AG04450 (cell line): ENCODE measurements around the gene P4HA2. TPM values are rescaled to one million over a fixed set of nuclear protein-coding genes. Genes with fewer than 3 reads are reported as not detected.

Source experiments
- CTCF ChIA-PET: fragments of 300-600, 350-600 bp; formaldehyde crosslinking; extraction: SDS; loops from one replicate; lab custom pipeline; 2022; ENCODE audit warnings: antibody characterized with exemption, inconsistent platforms; lab: Charles Lee
- POLR2A ChIA-PET: fragments of 350-600 bp; formaldehyde crosslinking; extraction: SDS; loops from one replicate; lab custom pipeline; 2021; ENCODE audit warnings: antibody characterized with exemption, inconsistent platforms; lab: Yijun Ruan, JAX
- DNase-seq: peaks from one replicate; pipeline ENCODE4 v3.0.0-alpha.2; 2011; ENCODE audit warnings: low read depth, low spot score
- H3K27ac ChIP-seq: one replicate; pipeline ENCODE4 v1.5.1; 2012; ENCODE audit warnings: low read depth, low read length, control low read depth
- H3K27me3 ChIP-seq: one replicate; pipeline ENCODE4 v1.6.0; 2012; ENCODE audit warnings: low read length; ENCODE audit not compliant: control insufficient read depth, insufficient read depth
- H3K4me3 ChIP-seq: 2 replicates; pipeline ENCODE4 v1.5.1; 2011; ENCODE audit warnings: mild to moderate bottlenecking, low read depth, low read length, control low read depth
- H3K9me3 ChIP-seq: 2 replicates; pipeline ENCODE4 v1.5.1; 2012; ENCODE audit warnings: low read length; ENCODE audit not compliant: control insufficient read depth, insufficient read depth
- polyA plus RNA-seq: library from polyadenylated mRNA; depleted of rRNA; stranded (reverse); fragments of >200 nt; gene quantifications from 2 replicates; pipeline ENCODE4 v1.2.3, GENCODE V29; 2011
- TF ChIP-seq, protein P1 (sequence below): IDR thresholded peaks from 2 replicates; pipeline ENCODE4 v1.5.1; 2011; ENCODE audit warnings: low read depth, low read length, control low read depth, inconsistent platforms

P4HA2 gene
- polyA plus RNA-seq, 1 experiment, result 178 TPM

DNA sequence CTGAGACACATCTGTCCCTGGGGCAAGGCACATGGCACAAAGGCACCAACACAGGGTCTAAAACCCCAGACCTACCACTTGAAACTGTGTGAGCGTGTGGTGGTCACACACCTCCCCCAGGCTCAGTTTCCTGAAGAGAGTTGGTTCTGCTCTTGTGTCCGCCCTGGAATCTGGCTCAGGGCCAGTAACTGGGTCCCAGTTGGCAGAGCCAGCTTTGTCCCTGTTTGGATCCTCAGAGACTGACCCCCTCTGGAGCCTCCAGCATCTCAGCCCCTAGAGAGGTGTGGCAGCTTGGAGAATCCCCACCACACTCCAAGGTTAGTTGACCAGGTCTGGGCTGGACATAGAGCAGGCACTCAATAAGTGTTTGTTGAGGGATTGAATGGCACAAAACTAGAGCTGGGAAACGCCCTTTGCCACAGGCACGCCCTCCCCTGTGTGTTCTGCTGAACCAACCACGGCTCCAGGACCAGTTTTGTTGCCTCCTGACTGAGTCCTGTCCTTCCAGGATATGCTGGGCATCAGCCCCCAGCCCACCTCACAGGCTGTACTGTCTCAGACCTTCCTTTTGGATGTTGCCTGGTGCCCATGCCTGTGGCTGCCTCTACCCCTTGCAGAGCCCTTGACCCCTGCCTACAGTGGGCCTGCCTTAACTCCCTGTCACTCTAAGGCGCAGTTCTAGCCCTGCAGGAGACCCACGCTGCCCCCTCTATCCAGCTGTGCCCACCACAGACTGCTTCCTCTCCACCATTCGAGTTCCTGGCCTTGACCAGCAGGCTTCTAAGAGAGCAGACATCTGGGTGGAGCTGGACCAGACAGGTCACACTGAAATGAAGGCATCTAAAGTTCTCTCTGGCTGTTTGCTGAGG is 26.0 kb upstream of the P4HA2 start:
- Histone ChIP-seq H3K4me3 (no peak overlapping the region), H3K27ac (no peak overlapping the region), H3K27me3 (no peaks in the 10 kb centered on the region), H3K9me3 (peaks cover 3% of the 10 kb centered on the region; the same call in 1 of the 2 replicates)
- ChIA-PET CTCF (interaction anchor here (1.2 to 9.7 kb wide), 3 partner anchors 15 to 19 kb away, joined by 4 to 112 read pairs (median 55); no protein-coding TSS in a partner anchor), POLR2A (no interaction called here)
- TF ChIP-seq, protein P1, sequence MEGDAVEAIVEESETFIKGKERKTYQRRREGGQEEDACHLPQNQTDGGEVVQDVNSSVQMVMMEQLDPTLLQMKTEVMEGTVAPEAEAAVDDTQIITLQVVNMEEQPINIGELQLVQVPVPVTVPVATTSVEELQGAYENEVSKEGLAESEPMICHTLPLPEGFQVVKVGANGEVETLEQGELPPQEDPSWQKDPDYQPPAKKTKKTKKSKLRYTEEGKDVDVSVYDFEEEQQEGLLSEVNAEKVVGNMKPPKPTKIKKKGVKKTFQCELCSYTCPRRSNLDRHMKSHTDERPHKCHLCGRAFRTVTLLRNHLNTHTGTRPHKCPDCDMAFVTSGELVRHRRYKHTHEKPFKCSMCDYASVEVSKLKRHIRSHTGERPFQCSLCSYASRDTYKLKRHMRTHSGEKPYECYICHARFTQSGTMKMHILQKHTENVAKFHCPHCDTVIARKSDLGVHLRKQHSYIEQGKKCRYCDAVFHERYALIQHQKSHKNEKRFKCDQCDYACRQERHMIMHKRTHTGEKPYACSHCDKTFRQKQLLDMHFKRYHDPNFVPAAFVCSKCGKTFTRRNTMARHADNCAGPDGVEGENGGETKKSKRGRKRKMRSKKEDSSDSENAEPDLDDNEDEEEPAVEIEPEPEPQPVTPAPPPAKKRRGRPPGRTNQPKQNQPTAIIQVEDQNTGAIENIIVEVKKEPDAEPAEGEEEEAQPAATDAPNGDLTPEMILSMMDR, result no peak
- DNase-seq, result no peak

DNA sequence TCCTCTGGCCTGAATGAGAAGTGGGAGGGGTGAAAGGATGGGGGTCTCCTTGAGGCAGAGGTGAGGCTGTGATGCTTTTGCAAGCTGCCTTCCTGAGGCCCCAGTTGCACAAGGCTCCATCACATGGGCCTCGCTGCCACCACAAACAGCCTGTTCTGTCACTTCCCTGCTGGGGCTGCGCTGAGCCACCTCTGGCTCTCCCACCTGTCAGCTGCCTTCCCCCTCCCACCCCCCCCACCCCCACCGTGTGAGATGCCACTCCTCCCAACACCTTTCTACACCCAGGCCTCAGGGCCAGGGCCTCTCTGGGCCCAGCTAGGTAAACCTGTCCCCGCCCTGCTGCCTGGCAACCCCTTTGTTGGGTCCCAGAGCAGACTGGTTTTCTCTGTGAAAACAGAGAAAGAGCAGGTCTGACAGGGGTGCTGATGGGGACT is 25.4 kb upstream of the P4HA2 start:
- no peak for DNase-seq
- H3K27ac ChIP-seq, result no peak overlapping the region
- H3K4me3 ChIP-seq, result no peak overlapping the region
- peaks cover 3% of the 10 kb centered on the region; the same call in 1 of the 2 replicates for H3K9me3 ChIP-seq
- ChIA-PET CTCF (interaction anchor here (1.2 to 7.6 kb wide), 2 partner anchors 14 to 19 kb away, joined by 4 to 112 read pairs; no protein-coding TSS in a partner anchor), POLR2A (no interaction called here)
- no peaks in the 10 kb centered on the region for H3K27me3 ChIP-seq
- TF ChIP-seq, protein P1, result no peak

DNA sequence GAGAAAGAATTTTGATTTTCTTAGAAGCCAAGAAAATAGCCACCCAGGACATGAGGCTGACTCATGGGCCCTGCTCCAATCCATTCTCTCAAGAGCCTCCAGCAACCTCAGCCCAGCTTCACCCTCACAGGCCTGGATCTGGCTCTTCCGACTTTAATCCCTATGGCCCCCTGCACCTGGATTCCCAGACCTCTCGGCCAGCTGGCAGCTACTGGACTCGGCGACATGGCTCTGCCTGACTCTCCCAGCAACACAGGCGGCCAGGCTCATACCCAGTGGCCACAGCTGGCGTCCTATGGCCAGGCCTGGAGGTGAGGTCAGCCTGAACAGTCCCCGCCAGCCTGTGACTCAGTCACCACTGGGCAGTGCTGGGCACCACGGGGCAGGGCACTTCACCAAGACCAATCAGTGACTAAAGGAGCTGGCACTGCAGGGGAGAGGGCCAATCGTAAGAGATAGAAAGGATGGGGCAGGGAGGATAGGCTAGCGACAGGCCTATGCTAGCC is 23.6 kb upstream of the P4HA2 start:
- Histone ChIP-seq H3K27ac (no peak overlapping the region), H3K27me3 (no peaks in the 10 kb centered on the region), H3K4me3 (no peak overlapping the region), H3K9me3 (peaks cover 3% of the 10 kb centered on the region; the same call in 1 of the 2 replicates)
- TF ChIP-seq, protein P1, result no peak
- ChIA-PET CTCF (interaction anchor here (7.6 kb wide), 1 partner anchor 12 kb away, joined by 112 read pairs; no protein-coding TSS in a partner anchor), POLR2A (no interaction called here)
- no peak for DNase-seq

DNA sequence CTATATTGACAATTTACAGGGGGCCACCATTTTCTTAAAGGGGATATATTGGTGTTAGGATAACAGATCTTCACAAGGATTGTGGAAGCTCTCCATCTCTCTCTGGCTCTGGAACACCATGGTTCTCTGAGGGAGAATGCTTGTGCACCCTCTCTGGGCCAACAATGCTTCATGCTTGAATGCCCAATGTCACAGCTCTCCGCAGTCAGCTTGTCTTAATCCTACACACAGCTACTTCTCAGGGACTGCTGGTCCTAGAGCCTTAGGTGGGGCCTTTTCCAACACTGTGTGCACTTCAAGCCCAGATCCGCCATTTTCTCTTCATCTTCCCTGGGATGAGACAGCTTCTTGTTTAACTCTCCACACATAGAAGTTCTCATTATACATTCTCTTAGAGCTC is 22.9 kb upstream of the P4HA2 start:
- H3K9me3 ChIP-seq, result peaks cover 3% of the 10 kb centered on the region; the same call in 1 of the 2 replicates
- ChIA-PET CTCF (interaction anchor here (2.1 to 7.6 kb wide), 2 partner anchors 12 to 70 kb away, joined by 6 to 112 read pairs; no protein-coding TSS in a partner anchor), POLR2A (no interaction called here)
- no peaks in the 10 kb centered on the region for H3K27me3 ChIP-seq
- H3K27ac ChIP-seq, result no peak overlapping the region
- H3K4me3 ChIP-seq, result no peak overlapping the region
- DNase-seq, result no peak
- TF ChIP-seq, protein P1, result no peak
